ENCODE measurements around the gene PARP8.

DNA sequence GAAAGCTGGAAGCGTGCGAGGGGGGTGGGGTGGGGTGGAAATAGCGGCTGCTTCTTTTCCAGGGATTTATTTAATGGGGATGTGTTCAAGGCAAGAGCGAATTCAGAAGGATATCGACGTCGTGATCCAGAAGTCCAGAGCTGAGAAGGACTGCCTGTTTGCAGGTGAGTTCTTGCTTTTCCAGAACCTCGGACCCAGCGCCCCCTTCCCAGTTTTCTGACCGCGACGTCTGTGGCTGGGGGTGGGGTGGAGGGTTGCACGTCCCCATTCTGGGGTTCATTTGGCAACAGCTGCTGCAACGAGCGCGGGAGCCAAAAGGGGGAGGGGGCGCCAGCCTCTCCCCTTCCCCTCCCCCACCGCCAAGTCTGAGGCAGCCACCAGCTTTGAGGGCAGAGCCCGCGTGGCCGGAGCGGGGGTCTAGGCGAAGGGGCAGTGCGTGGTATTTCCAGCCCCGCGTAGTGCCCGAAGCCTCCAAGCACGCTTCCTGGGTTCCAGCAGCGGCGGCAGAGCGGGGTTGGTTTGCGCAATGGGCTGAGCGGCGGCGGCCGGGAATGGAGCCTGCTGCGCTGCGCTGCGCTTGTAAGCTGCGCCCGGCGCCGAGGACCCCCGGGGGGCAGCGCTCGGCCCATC lies 701 bp downstream of the PARP8 start:
- TF ChIP-seq, protein P1, sequence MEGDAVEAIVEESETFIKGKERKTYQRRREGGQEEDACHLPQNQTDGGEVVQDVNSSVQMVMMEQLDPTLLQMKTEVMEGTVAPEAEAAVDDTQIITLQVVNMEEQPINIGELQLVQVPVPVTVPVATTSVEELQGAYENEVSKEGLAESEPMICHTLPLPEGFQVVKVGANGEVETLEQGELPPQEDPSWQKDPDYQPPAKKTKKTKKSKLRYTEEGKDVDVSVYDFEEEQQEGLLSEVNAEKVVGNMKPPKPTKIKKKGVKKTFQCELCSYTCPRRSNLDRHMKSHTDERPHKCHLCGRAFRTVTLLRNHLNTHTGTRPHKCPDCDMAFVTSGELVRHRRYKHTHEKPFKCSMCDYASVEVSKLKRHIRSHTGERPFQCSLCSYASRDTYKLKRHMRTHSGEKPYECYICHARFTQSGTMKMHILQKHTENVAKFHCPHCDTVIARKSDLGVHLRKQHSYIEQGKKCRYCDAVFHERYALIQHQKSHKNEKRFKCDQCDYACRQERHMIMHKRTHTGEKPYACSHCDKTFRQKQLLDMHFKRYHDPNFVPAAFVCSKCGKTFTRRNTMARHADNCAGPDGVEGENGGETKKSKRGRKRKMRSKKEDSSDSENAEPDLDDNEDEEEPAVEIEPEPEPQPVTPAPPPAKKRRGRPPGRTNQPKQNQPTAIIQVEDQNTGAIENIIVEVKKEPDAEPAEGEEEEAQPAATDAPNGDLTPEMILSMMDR (optimal IDR thresholded peaks at IDR 0.05 in 1 of 3, IDR thresholded peaks at IDR 0.05 in 1 of 3, conservative IDR thresholded peaks at IDR 0.05 in 1 of 3; ENCODE audit: extremely low read depth in 1 of 3, insufficient read depth in 2 of 3, low read length in 3 of 3) = no peak
- TF ChIP-seq EZH2 (IDR thresholded peaks at IDR 0.05; ENCODE audit: low read length) = no peak
